ENCODE measurements around the gene MIA2. TPM values are rescaled to one million over a fixed set of nuclear protein-coding genes. Genes with fewer than 3 reads are reported as not detected.

The MIA2 gene
- total and polyA plus RNA-seq, 9 of the 15 experiments (the other 6 are each of a cell fraction or from before 2014, with no cell fraction given) = 6.0 to 21.8 (median 12.8) TPM

DNA sequence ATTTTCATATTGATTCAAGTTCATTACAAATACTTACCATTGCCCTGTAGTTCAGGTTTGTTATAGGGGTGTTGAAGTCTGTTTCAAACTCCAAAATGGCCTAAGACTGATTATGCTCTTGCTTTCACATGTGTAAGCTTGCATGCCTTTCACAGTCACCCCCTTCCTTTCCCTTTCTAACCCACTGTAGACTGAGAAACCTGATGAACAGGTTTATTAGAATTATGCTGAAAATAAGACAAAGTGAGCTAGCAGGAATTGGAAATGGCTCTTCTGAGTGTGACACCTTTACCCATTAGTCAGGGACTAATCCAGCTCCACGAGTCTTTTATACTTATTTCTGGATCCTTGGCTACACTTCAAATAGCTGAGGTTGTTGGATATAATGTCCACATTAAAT is 159.6 kb downstream of the MIA2 start:
- no peak for ATAC-seq
- Histone ChIP-seq H3K79me2 (ENCODE audit: control insufficient read depth, insufficient read depth, low read length) (no peaks in the 10 kb centered on the region), H3K27ac (ENCODE audit: extremely low read depth, low read depth, low read length) (no peak overlapping the region), H3K4me2 (ENCODE audit: insufficient read depth, low read length) (no peak overlapping the region), H4K20me1 (replicated peaks; ENCODE audit: control insufficient read depth, insufficient read depth, low read length) (no peaks in the 10 kb centered on the region), H2AFZ (ENCODE audit: low read depth, low read length) (no peak overlapping the region), H3K9me1 (ENCODE audit: control insufficient read depth, insufficient read depth, low read length) (no peaks in the 10 kb centered on the region), H3K9me3 (replicated peaks; ENCODE audit: control insufficient read depth, insufficient read depth, low read depth, low read length) (no peaks in the 10 kb centered on the region), H3K27me3 (ENCODE audit: control insufficient read depth in 2 of 2, insufficient read depth in 2 of 2, low read length in 2 of 2) (no peaks in the 10 kb centered on the region), H3K9ac (ENCODE audit: insufficient read depth in 1 of 2, low read depth in 2 of 2, low read length in 2 of 2) (no peak overlapping the region), H3K36me3 (ENCODE audit: control insufficient read depth, insufficient read depth, low read length) (no peaks in the 10 kb centered on the region), H3K4me3 (no peak overlapping the region), H3K4me1 (replicated peaks in 1 of 2; ENCODE audit: control insufficient read depth in 2 of 2, insufficient read depth in 2 of 2, low read length in 2 of 2) (no peaks in the 10 kb centered on the region)
- intact Hi-C loops (cut with micrococcal nuclease) (no loop called here), in situ Hi-C loops (cut with MboI) (no loop called here)
- no TSS peak for BruUV-seq (replicated peaks)
- FAIRE-seq = no peak
- POLR2A ChIA-PET = interaction anchor here (0.8 kb wide), 1 partner anchor 15 kb away, joined by 3 read pairs; no protein-coding TSS in a partner anchor
- no peak for TF ChIP-seq GABPB2 (CRISPR knock-in tag; conservative IDR thresholded peaks at IDR 0.05)
- no peak for TF ChIP-seq DDX20 (tag; IDR thresholded peaks at IDR 0.05; ENCODE audit: low read depth)
- no peak for TF ChIP-seq ZNF253 (CRISPR knock-in tag; conservative IDR thresholded peaks at IDR 0.05)
- TF ChIP-seq FOXJ2 (tag; IDR thresholded peaks at IDR 0.05) = no peak
- no peak for TF ChIP-seq POLR2H (tag; IDR thresholded peaks at IDR 0.05; ENCODE audit: low read depth)
- WGBS (ENCODE audit: insufficient coverage, low coverage, missing lambda C conversion rate) = 6% methylated on average over 1 of the region's 1 CpG
- CTCF ChIA-PET (ENCODE audit: low intra/inter-chr PET ratio) = no interaction called here
- no peak for DNase-seq (ENCODE audit: extremely low read depth in 1 of 4, low spot score in 3 of 4)

DNA sequence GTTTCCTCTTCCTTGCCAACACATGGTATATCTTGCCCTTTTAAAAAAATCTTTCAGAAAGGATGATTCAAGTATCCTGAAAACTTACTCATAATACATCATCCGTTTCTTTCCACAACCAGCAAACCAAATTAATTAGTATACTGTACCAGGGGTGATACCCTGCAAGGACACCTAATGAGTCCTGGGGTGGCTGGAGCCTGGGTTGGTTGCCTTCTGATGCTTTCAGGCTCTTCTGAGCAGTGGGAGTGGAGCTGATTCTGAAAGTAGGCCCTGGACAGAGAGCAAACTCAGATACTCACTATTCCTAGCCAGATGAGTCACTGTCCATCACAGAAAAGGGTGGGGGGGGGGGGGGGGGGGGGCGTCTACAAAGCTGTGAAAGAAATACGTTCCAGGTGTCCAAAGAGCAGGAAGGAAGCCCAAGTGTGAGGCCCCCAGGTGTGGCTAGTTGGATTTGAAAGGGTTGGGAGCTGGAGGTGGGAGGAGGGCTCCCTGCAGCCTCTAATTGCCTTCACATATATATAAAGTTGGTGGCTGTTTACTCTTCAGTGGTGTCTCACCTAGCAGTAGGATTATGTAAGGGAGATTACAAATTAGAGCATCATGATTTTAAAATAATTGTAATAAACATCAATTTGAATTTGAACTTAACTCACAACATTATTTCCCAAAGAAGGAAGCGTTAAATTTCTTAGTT is 162.0 kb downstream of the MIA2 start:
- DNase-seq (ENCODE audit: extremely low read depth in 1 of 4, low spot score in 3 of 4) (peak in 3 of 4 experiments; percentile 7 to 15 (median 11)), FAIRE-seq (no peak), ATAC-seq (peak; percentile 44; the same call in 1 of the 3 replicates)
- no peaks in the 10 kb centered on the region for H3K9me1 ChIP-seq (ENCODE audit: control insufficient read depth, insufficient read depth, low read length)
- peaks cover 4% of the 10 kb centered on the region; the same call in 1 of the 3 replicates for H3K36me3 ChIP-seq (ENCODE audit: control insufficient read depth, insufficient read depth, low read length)
- no peak overlapping the region for H3K4me2 ChIP-seq (ENCODE audit: insufficient read depth, low read length)
- no peaks in the 10 kb centered on the region for H3K27me3 ChIP-seq (ENCODE audit: control insufficient read depth in 2 of 2, insufficient read depth in 2 of 2, low read length in 2 of 2)
- no peaks in the 10 kb centered on the region for H3K9me3 ChIP-seq (replicated peaks; ENCODE audit: control insufficient read depth, insufficient read depth, low read depth, low read length)
- H3K4me1 ChIP-seq (replicated peaks in 1 of 2; ENCODE audit: control insufficient read depth in 2 of 2, insufficient read depth in 2 of 2, low read length in 2 of 2) = no peaks in the 10 kb centered on the region
- no peak overlapping the region for H3K9ac ChIP-seq (ENCODE audit: insufficient read depth in 1 of 2, low read depth in 2 of 2, low read length in 2 of 2)
- no peak overlapping the region for H3K4me3 ChIP-seq
- no peak overlapping the region for H2AFZ ChIP-seq (ENCODE audit: low read depth, low read length)
- H4K20me1 ChIP-seq (replicated peaks; ENCODE audit: control insufficient read depth, insufficient read depth, low read length) = no peaks in the 10 kb centered on the region
- intact Hi-C loops (cut with micrococcal nuclease) (no loop called here), in situ Hi-C loops (cut with MboI) (no loop called here)
- H3K27ac ChIP-seq (ENCODE audit: extremely low read depth, low read depth, low read length) = no peak overlapping the region
- 100% methylated on average over 1 of the region's 4 CpGs for WGBS (ENCODE audit: insufficient coverage, low coverage, missing lambda C conversion rate)
- POLR2A ChIA-PET = no interaction called here
- CTCF ChIA-PET (ENCODE audit: low intra/inter-chr PET ratio) = no interaction called here
- BruUV-seq (replicated peaks) = no TSS peak
- H3K79me2 ChIP-seq (ENCODE audit: control insufficient read depth, insufficient read depth, low read length) = no peaks in the 10 kb centered on the region
- TF ChIP-seq TSC22D4 (tag; IDR thresholded peaks at IDR 0.05) (no peak), ZNF740 (CRISPR knock-in tag; IDR thresholded peaks at IDR 0.05) (no peak), ZNF740 (tag; IDR thresholded peaks at IDR 0.05) (peak in 1 of 2 experiments; percentile 46; a peak in 1 of 4 replicates)
- TF ChIP-seq, protein P1, sequence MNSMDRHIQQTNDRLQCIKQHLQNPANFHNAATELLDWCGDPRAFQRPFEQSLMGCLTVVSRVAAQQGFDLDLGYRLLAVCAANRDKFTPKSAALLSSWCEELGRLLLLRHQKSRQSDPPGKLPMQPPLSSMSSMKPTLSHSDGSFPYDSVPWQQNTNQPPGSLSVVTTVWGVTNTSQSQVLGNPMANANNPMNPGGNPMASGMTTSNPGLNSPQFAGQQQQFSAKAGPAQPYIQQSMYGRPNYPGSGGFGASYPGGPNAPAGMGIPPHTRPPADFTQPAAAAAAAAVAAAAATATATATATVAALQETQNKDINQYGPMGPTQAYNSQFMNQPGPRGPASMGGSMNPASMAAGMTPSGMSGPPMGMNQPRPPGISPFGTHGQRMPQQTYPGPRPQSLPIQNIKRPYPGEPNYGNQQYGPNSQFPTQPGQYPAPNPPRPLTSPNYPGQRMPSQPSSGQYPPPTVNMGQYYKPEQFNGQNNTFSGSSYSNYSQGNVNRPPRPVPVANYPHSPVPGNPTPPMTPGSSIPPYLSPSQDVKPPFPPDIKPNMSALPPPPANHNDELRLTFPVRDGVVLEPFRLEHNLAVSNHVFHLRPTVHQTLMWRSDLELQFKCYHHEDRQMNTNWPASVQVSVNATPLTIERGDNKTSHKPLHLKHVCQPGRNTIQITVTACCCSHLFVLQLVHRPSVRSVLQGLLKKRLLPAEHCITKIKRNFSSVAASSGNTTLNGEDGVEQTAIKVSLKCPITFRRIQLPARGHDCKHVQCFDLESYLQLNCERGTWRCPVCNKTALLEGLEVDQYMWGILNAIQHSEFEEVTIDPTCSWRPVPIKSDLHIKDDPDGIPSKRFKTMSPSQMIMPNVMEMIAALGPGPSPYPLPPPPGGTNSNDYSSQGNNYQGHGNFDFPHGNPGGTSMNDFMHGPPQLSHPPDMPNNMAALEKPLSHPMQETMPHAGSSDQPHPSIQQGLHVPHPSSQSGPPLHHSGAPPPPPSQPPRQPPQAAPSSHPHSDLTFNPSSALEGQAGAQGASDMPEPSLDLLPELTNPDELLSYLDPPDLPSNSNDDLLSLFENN (IDR thresholded peaks at IDR 0.05; ENCODE audit: low read depth in 2 of 2, low read length in 2 of 2) = no peak
